H9 (cell line): ENCODE data around the gene CAPN9. TPM values are rescaled to one million over a fixed set of nuclear protein-coding genes. Genes with fewer than 3 reads are reported as not detected.

Experiments used
- DNase-seq: peaks from one replicate; pipeline ENCODE4 v3.0.0-alpha.2; 2017
- H2AFZ ChIP-seq: one replicate; pipeline ENCODE4 v1.6.1; 2013; ENCODE audit warnings: mild to moderate bottlenecking, low read length, control low read depth, moderate library complexity
- H2AK5ac ChIP-seq: 2 replicates; pipeline ENCODE4 v1.6.1; 2013; ENCODE audit warnings: low read length, control low read depth, mixed read lengths; ENCODE audit not compliant: insufficient read length
- H2BK120ac ChIP-seq: one replicate; pipeline ENCODE4 v1.6.1; 2013; ENCODE audit warnings: low read depth, mild to moderate bottlenecking, low read length, control low read depth, inconsistent platforms; ENCODE audit not compliant: poor library complexity, severe bottlenecking
- H2BK12ac ChIP-seq: 2 replicates; pipeline ENCODE4 v1.6.1; 2013; ENCODE audit warnings: low read length, control low read depth, mixed read lengths, low read depth; ENCODE audit not compliant: insufficient read length
- H2BK15ac ChIP-seq: 2 replicates; pipeline ENCODE4 v1.6.1; 2013; ENCODE audit warnings: low read depth, low read length, control low read depth
- H2BK20ac ChIP-seq: one replicate; pipeline ENCODE4 v1.6.1; 2013; ENCODE audit warnings: low read depth, mild to moderate bottlenecking, low read length, control low read depth, inconsistent platforms; ENCODE audit not compliant: poor library complexity, severe bottlenecking
- H2BK5ac ChIP-seq: 2 replicates; pipeline ENCODE4 v1.6.1; 2013; ENCODE audit warnings: low read length, control low read depth, mixed read lengths; ENCODE audit not compliant: insufficient read length
- H3K14ac ChIP-seq: 2 replicates; pipeline ENCODE4 v1.6.1; 2013; ENCODE audit warnings: low read length, control low read depth; ENCODE audit not compliant: insufficient read depth
- H3K18ac ChIP-seq: 2 replicates; pipeline ENCODE4 v1.6.1; 2013; ENCODE audit warnings: low read depth, mild to moderate bottlenecking, mixed read lengths, low read length, control low read depth; ENCODE audit not compliant: insufficient read length
- H3K23ac ChIP-seq: 2 replicates; pipeline ENCODE4 v1.6.1; 2013; ENCODE audit warnings: low read length, control low read depth, mixed read lengths, low read depth; ENCODE audit not compliant: insufficient read length
- H3K23me2 ChIP-seq: 2 replicates; pipeline ENCODE4 v1.6.1; 2013; ENCODE audit warnings: low read depth, mild to moderate bottlenecking, mixed read lengths, low read length, control low read depth; ENCODE audit not compliant: insufficient read length, poor library complexity, severe bottlenecking
- H3K27ac ChIP-seq: 2 replicates; pipeline ENCODE4 v1.5.1; 2013; ENCODE audit warnings: low read length, control low read depth, mixed read lengths, low read depth; ENCODE audit not compliant: insufficient read length
- H3K27me3 ChIP-seq: 2 replicates; pipeline ENCODE4 v1.6.1; 2013; ENCODE audit warnings: low read length, control low read depth, inconsistent platforms; ENCODE audit not compliant: insufficient read depth
- H3K4ac ChIP-seq: 2 replicates; pipeline ENCODE4 v1.6.1; 2013; ENCODE audit warnings: low read depth, mild to moderate bottlenecking, control low read depth, inconsistent platforms, low read length, moderate library complexity
- H3K4me1 ChIP-seq: 2 replicates; pipeline ENCODE4 v1.6.1; 2013; ENCODE audit warnings: low read length, control low read depth, inconsistent platforms; ENCODE audit not compliant: insufficient read depth
- H3K4me2 ChIP-seq: 2 replicates; pipeline ENCODE4 v1.6.1; 2013; ENCODE audit warnings: low read length, control low read depth, mixed read lengths; ENCODE audit not compliant: insufficient read length, insufficient read depth
- H3K56ac ChIP-seq: 2 replicates; pipeline ENCODE4 v1.6.1; 2013; ENCODE audit warnings: low read depth, mild to moderate bottlenecking, mixed read lengths, low read length, control low read depth; ENCODE audit not compliant: insufficient read length
- H3K79me1 ChIP-seq: 2 replicates; pipeline ENCODE4 v1.6.1; 2013; ENCODE audit warnings: low read depth, mild to moderate bottlenecking, moderate library complexity, low read length, control low read depth, inconsistent platforms; ENCODE audit not compliant: insufficient read depth, poor library complexity, severe bottlenecking
- H3K79me2 ChIP-seq: 2 replicates; pipeline ENCODE4 v1.6.1; 2013; ENCODE audit warnings: low read length, control low read depth, inconsistent platforms; ENCODE audit not compliant: insufficient read depth
- H3K9ac ChIP-seq: 2 replicates; pipeline ENCODE4 v1.6.1; 2013; ENCODE audit warnings: low read length, control low read depth, mixed read lengths; ENCODE audit not compliant: insufficient read length; ENCODE audit errors: extremely low read depth
- H3K9me3 ChIP-seq: one replicate; pipeline ENCODE4 v1.6.1; 2013; ENCODE audit warnings: low read depth, low read length, inconsistent platforms; ENCODE audit not compliant: control insufficient read depth
- H3T11ph ChIP-seq: one replicate; pipeline ENCODE4 v1.6.1; 2013; ENCODE audit warnings: mild to moderate bottlenecking, low read length, control low read depth, inconsistent platforms
- H4K20me1 ChIP-seq: one replicate; pipeline ENCODE4 v1.6.1; 2013; ENCODE audit not compliant: control insufficient read depth, insufficient read length, insufficient read depth
- H4K5ac ChIP-seq: 2 replicates; pipeline ENCODE4 v1.6.1; 2013; ENCODE audit warnings: low read depth, mild to moderate bottlenecking, mixed read lengths, low read length, control low read depth; ENCODE audit not compliant: insufficient read length
- H4K8ac ChIP-seq: replicated peaks from 2 replicates; pipeline ENCODE4 v1.6.1; 2013; ENCODE audit warnings: low read length, control low read depth, mixed read lengths, low read depth; ENCODE audit not compliant: insufficient read length
- H4K91ac ChIP-seq: 2 replicates; pipeline ENCODE4 v1.6.1; 2013; ENCODE audit warnings: low read depth, mild to moderate bottlenecking, moderate library complexity, mixed read lengths, low read length, control low read depth; ENCODE audit not compliant: insufficient read length
- H3K27ac Mint-ChIP-seq, 3 experiments: 2 replicates in 2 of 3; 3 replicates in 1 of 3; pipeline ENCODE4 v1.8.0; 2020 to 2021; ENCODE audit warnings: mixed read lengths in 3 of 3, mild to moderate bottlenecking in 1 of 3, moderate library complexity in 1 of 3
- H3K27me3 Mint-ChIP-seq: 2 replicates; pipeline ENCODE4 v1.8.0; 2021; ENCODE audit warnings: low read depth, mild to moderate bottlenecking, moderate library complexity, mixed read lengths
- H3K36me3 Mint-ChIP-seq, 3 experiments: 2 replicates in 2 of 3; 3 replicates in 1 of 3; pipeline ENCODE4 v1.8.0; 2020 to 2021; ENCODE audit warnings: low read depth in 3 of 3, mixed read lengths in 3 of 3; ENCODE audit not compliant: insufficient read depth in 1 of 3
- H3K4me1 Mint-ChIP-seq, 2 experiments: 2 replicates each; pipeline ENCODE4 v1.8.0; 2020; ENCODE audit warnings: mixed read lengths in 2 of 2
- H3K4me3 Mint-ChIP-seq, 2 experiments: 2 replicates in 1 of 2; 3 replicates in 1 of 2; pipeline ENCODE4 v1.8.0; 2020 to 2021; ENCODE audit warnings: mild to moderate bottlenecking in 2 of 2, mixed read lengths in 2 of 2, moderate library complexity in 1 of 2
- H3K9me3 Mint-ChIP-seq, 2 experiments: 2 replicates in 1 of 2; 3 replicates in 1 of 2; pipeline ENCODE4 v1.8.0; 2020; ENCODE audit warnings: mild to moderate bottlenecking in 2 of 2, mixed read lengths in 2 of 2, moderate library complexity in 1 of 2
- WGBS: extraction: QIAGEN DNeasy Blood & Tissue Kit; methylation state at CpG from one replicate; pipeline ENCODE4 v1.1.7; 2013; ENCODE audit warnings: missing lambda C conversion rate, low lambda C conversion rate, mixed read lengths; ENCODE audit not compliant: insufficient read length; ENCODE audit errors: extremely low coverage; 5-methylcytosine and 5-hydroxymethylcytosine counted together
- total RNA-seq: library from RNA; stranded (reverse); gene quantifications from 2 replicates; pipeline ENCODE4 v1.2.1, GENCODE V29; 2021
- TF ChIP-seq, protein P1 (sequence below): fragments of 200-600 bp; sonication (generic); conservative IDR thresholded peaks from 3 replicates; pipeline ENCODE4 v1.8.0; 2021; ENCODE audit warnings: antibody characterized with exemption, mild to moderate bottlenecking

Gene CAPN9
- total RNA-seq, 1 experiment from 2014 or later, result 0.22 TPM

GRCh38 chr1:230831771-230832170, 84.6 kb downstream of the CAPN9 start:
- H3K23ac ChIP-seq, result no peak overlapping the region
- no peak overlapping the region for H3K4ac ChIP-seq
- no peak overlapping the region for H2BK20ac ChIP-seq
- H2AFZ ChIP-seq, result no peak overlapping the region
- no peak overlapping the region for H4K91ac ChIP-seq
- H3K36me3 Mint-ChIP-seq, result no peaks in the 10 kb centered on the region
- TF ChIP-seq, protein P1, sequence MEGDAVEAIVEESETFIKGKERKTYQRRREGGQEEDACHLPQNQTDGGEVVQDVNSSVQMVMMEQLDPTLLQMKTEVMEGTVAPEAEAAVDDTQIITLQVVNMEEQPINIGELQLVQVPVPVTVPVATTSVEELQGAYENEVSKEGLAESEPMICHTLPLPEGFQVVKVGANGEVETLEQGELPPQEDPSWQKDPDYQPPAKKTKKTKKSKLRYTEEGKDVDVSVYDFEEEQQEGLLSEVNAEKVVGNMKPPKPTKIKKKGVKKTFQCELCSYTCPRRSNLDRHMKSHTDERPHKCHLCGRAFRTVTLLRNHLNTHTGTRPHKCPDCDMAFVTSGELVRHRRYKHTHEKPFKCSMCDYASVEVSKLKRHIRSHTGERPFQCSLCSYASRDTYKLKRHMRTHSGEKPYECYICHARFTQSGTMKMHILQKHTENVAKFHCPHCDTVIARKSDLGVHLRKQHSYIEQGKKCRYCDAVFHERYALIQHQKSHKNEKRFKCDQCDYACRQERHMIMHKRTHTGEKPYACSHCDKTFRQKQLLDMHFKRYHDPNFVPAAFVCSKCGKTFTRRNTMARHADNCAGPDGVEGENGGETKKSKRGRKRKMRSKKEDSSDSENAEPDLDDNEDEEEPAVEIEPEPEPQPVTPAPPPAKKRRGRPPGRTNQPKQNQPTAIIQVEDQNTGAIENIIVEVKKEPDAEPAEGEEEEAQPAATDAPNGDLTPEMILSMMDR, result no peak
- H3K4me1 ChIP-seq, result no peaks in the 10 kb centered on the region
- no peak overlapping the region for H3K27ac ChIP-seq
- no peaks in the 10 kb centered on the region for H3K27me3 ChIP-seq
- no CpG with 5 or more reads among the region's 1 CpG for WGBS
- H2BK5ac ChIP-seq, result no peak overlapping the region
- no peak overlapping the region for H2BK12ac ChIP-seq
- H3K4me1 Mint-ChIP-seq, result no peaks in the 10 kb centered on the region
- no peak overlapping the region for H4K8ac ChIP-seq
- no peaks in the 10 kb centered on the region for H3K9me3 ChIP-seq
- no peak overlapping the region for H2AK5ac ChIP-seq
- H3K23me2 ChIP-seq, result no peaks in the 10 kb centered on the region
- no peak overlapping the region for H3K9ac ChIP-seq
- peak overlapping the region in 1 of 3 experiments; percentile 45; a peak in 1 of 7 replicates for H3K27ac Mint-ChIP-seq
- H2BK15ac ChIP-seq, result no peak overlapping the region
- no peak overlapping the region for H3K4me2 ChIP-seq
- H3K18ac ChIP-seq, result no peak overlapping the region
- H4K5ac ChIP-seq, result no peak overlapping the region
- no peaks in the 10 kb centered on the region for H3K79me2 ChIP-seq
- peaks cover 14% of the 10 kb centered on the region for H3K27me3 Mint-ChIP-seq
- H3T11ph ChIP-seq, result no peak overlapping the region
- H3K14ac ChIP-seq, result no peak overlapping the region
- no peaks in the 10 kb centered on the region; a peak in 1 of 5 replicates for H3K9me3 Mint-ChIP-seq
- no peaks in the 10 kb centered on the region for H3K79me1 ChIP-seq
- H4K20me1 ChIP-seq, result no peaks in the 10 kb centered on the region
- no peak overlapping the region for H2BK120ac ChIP-seq
- DNase-seq, result no peak
- H3K4me3 Mint-ChIP-seq, result no peak overlapping the region
- H3K56ac ChIP-seq, result no peak overlapping the region
